Neuronal stem cell (in vitro differentiated cells): ENCODE results near the gene PACC1.

Experiments
- DNase-seq: peaks from one replicate; pipeline ENCODE4 v3.0.0-alpha.2; 2013; ENCODE audit warnings: low spot score
- H2AFZ ChIP-seq: one replicate; pipeline ENCODE4 v1.6.1; 2013; ENCODE audit warnings: mild to moderate bottlenecking, low read length, inconsistent platforms
- H2AK5ac ChIP-seq: 2 replicates; pipeline ENCODE4 v1.6.1; 2013; ENCODE audit warnings: low read depth, mild to moderate bottlenecking, inconsistent platforms, low read length, moderate library complexity, mixed read lengths
- H2BK120ac ChIP-seq: 2 replicates; pipeline ENCODE4 v1.6.1; 2013; ENCODE audit warnings: low read depth, mild to moderate bottlenecking, inconsistent platforms, low read length, moderate library complexity, mixed read lengths
- H2BK12ac ChIP-seq: one replicate; pipeline ENCODE4 v1.6.1; 2013; ENCODE audit warnings: low read length, inconsistent platforms
- H2BK15ac ChIP-seq: 2 replicates; pipeline ENCODE4 v1.6.1; 2013; ENCODE audit warnings: mild to moderate bottlenecking, low read length, inconsistent platforms, mixed read lengths
- H2BK5ac ChIP-seq: one replicate; pipeline ENCODE4 v1.6.1; 2013; ENCODE audit warnings: inconsistent platforms, mild to moderate bottlenecking, low read length, moderate library complexity
- H3K14ac ChIP-seq: one replicate; pipeline ENCODE4 v1.6.1; 2013; ENCODE audit warnings: low read length, inconsistent platforms
- H3K18ac ChIP-seq: 2 replicates; pipeline ENCODE4 v1.6.1; 2013; ENCODE audit warnings: low read length, inconsistent platforms
- H3K23ac ChIP-seq: 2 replicates; pipeline ENCODE4 v1.6.1; 2013; ENCODE audit warnings: low read depth, mild to moderate bottlenecking, mixed read lengths, low read length, inconsistent platforms; ENCODE audit not compliant: poor library complexity
- H3K27ac ChIP-seq: replicated peaks from 3 replicates; pipeline ENCODE4 v1.5.1; 2013; ENCODE audit warnings: low read length, inconsistent platforms
- H3K27me3 ChIP-seq, 3 experiments: 2 replicates each; pipeline ENCODE4 v1.6.1; 2013; ENCODE audit warnings: low read length in 3 of 3, mild to moderate bottlenecking in 2 of 3, inconsistent platforms in 1 of 3, low read depth in 1 of 3, mixed read lengths in 1 of 3, moderate library complexity in 1 of 3; ENCODE audit not compliant: control insufficient read depth in 3 of 3, insufficient read depth in 3 of 3
- H3K36me3 ChIP-seq, 2 donors: replicated peaks in 1 of 2; 2 replicates each; pipeline ENCODE4 v1.6.1; 2013; ENCODE audit warnings: low read length in 2 of 2; ENCODE audit not compliant: control insufficient read depth in 2 of 2, insufficient read depth in 2 of 2
- H3K4ac ChIP-seq: 2 replicates; pipeline ENCODE4 v1.6.1; 2013; ENCODE audit warnings: inconsistent platforms, mild to moderate bottlenecking, low read length, moderate library complexity
- H3K4me1 ChIP-seq, 2 donors: 1 replicate in 1 of 2; 2 replicates in 1 of 2; pipeline ENCODE4 v1.6.1; 2013; ENCODE audit warnings: low read length in 2 of 2, low read depth in 1 of 2; ENCODE audit not compliant: control insufficient read depth in 2 of 2, insufficient read depth in 1 of 2
- H3K4me2 ChIP-seq: one replicate; pipeline ENCODE4 v1.6.1; 2013; ENCODE audit warnings: mild to moderate bottlenecking, low read length, inconsistent platforms; ENCODE audit not compliant: insufficient read depth, poor library complexity, severe bottlenecking
- H3K4me3 ChIP-seq, 2 donors: 2 replicates each; pipeline ENCODE4 v1.5.1; 2013; ENCODE audit warnings: low read length in 2 of 2, mild to moderate bottlenecking in 2 of 2, inconsistent platforms in 1 of 2, moderate library complexity in 1 of 2
- H3K79me1 ChIP-seq: one replicate; pipeline ENCODE4 v1.6.1; 2013; ENCODE audit warnings: low read depth, mild to moderate bottlenecking, inconsistent platforms, low read length, moderate library complexity
- H3K9ac ChIP-seq: one replicate; pipeline ENCODE4 v1.6.1; 2013; ENCODE audit warnings: mild to moderate bottlenecking, low read depth, low read length, inconsistent platforms; ENCODE audit not compliant: poor library complexity
- H3K9me3 ChIP-seq, 2 donors: replicated peaks in 1 of 2; 2 replicates each; pipeline versions ENCODE3 to v1.6.1; 2013; ENCODE audit warnings: low read length in 2 of 2, mild to moderate bottlenecking in 2 of 2, inconsistent platforms in 1 of 2, low read depth in 1 of 2, mixed read lengths in 1 of 2, moderate library complexity in 1 of 2; ENCODE audit not compliant: control insufficient read depth in 2 of 2, insufficient read depth in 1 of 2
- H4K8ac ChIP-seq: one replicate; pipeline ENCODE4 v1.6.1; 2013; ENCODE audit warnings: low read depth, mild to moderate bottlenecking, inconsistent platforms, low read length, moderate library complexity
- H4K91ac ChIP-seq: one replicate; pipeline ENCODE4 v1.6.1; 2013; ENCODE audit warnings: low read length, low read depth, mild to moderate bottlenecking, inconsistent platforms; ENCODE audit not compliant: poor library complexity
- WGBS, 2 donors: extraction: QIAGEN DNeasy Blood & Tissue Kit; methylation state at CpG; one replicate each; pipeline ENCODE4 v1.1.7; 2013; ENCODE audit warnings: missing lambda C conversion rate in 2 of 2, mixed read lengths in 1 of 2; ENCODE audit not compliant: insufficient read length in 2 of 2, insufficient replicate concordance in 1 of 2; ENCODE audit errors: extremely low coverage in 2 of 2; 5-methylcytosine and 5-hydroxymethylcytosine counted together

The PACC1 gene

DNA sequence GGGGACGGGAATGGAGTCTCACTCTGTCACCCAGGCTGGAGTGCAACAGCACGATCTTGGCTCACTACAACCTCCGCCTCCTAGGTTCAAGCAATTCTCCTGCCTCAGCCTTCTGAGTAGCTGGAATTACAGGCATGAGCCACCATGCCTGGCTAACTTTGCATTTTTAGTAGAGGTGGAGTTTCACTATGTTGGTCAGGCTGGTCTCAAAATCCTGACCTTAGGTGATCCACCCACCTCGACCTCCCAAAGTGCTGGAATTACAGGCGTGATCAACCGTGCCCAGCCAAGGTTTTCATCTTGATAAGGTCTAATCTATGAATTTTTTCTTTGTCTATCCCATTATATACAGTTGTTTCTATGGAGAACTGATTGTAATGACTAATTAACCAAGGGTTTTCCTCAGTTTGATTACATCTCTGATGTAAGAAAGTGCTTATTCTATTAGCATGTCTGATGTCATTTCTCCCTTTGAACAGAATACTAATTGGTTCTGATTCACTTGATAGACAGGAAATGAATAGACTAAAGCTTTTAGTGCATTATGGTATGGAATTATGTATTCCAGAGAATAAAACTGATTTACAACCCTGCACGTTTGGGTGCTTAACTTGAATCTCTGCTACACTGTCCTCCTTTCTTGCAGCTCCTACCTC, 11.9 kb downstream of the PACC1 start:
- H3K23ac ChIP-seq = no peak overlapping the region
- H3K4me3 ChIP-seq = no peak overlapping the region
- no peak overlapping the region for H3K4me2 ChIP-seq
- no peak overlapping the region for H2BK120ac ChIP-seq
- H2BK5ac ChIP-seq = no peak overlapping the region
- DNase-seq = no peak
- H3K27me3 ChIP-seq = no peaks in the 10 kb centered on the region
- no peak overlapping the region for H3K4ac ChIP-seq
- H3K27ac ChIP-seq = no peak overlapping the region
- no peak overlapping the region for H2AFZ ChIP-seq
- no peak overlapping the region for H3K18ac ChIP-seq
- no peaks in the 10 kb centered on the region for H3K79me1 ChIP-seq
- H3K9ac ChIP-seq = no peak overlapping the region
- H2AK5ac ChIP-seq = no peak overlapping the region
- H3K9me3 ChIP-seq = peaks cover 4 to 10% of the 10 kb centered on the region in 2 donors
- H2BK15ac ChIP-seq = no peak overlapping the region
- no peak overlapping the region for H4K8ac ChIP-seq
- no peaks in the 10 kb centered on the region for H3K4me1 ChIP-seq
- no peak overlapping the region for H3K14ac ChIP-seq
- peaks cover 21 to 77% of the 10 kb centered on the region in 2 donors for H3K36me3 ChIP-seq
- H4K91ac ChIP-seq = no peak overlapping the region
- no peak overlapping the region for H2BK12ac ChIP-seq
- no CpG with 5 or more reads among the region's 7 CpGs for WGBS, 2 donors

- Histone ChIP-seq H2BK120ac (no peak overlapping the region), H3K18ac (no peak overlapping the region), H3K4me2 (no peak overlapping the region), H3K14ac (no peak overlapping the region), H2AFZ (no peak overlapping the region), H3K36me3 (peaks cover 17 to 70% of the 10 kb centered on the region in 2 donors), H3K9me3 (peaks cover 4 to 15% of the 10 kb centered on the region in 2 donors), H3K79me1 (no peaks in the 10 kb centered on the region), H3K4ac (no peak overlapping the region), H3K4me1 (no peaks in the 10 kb centered on the region), H2AK5ac (no peak overlapping the region), H3K27ac (no peak overlapping the region), H4K8ac (no peak overlapping the region), H2BK15ac (no peak overlapping the region), H3K4me3 (no peak overlapping the region), H2BK5ac (no peak overlapping the region), H2BK12ac (no peak overlapping the region), H3K23ac (no peak overlapping the region), H3K9ac (no peak overlapping the region), H3K27me3 (no peaks in the 10 kb centered on the region), H4K91ac (no peak overlapping the region)
- no CpG with 5 or more reads among the region's 7 CpGs for WGBS, 2 donors
- DNase-seq = no peak
Measured at GRCh38 chr1:212401838-212402582, 12.7 kb downstream of the PACC1 start.

DNA sequence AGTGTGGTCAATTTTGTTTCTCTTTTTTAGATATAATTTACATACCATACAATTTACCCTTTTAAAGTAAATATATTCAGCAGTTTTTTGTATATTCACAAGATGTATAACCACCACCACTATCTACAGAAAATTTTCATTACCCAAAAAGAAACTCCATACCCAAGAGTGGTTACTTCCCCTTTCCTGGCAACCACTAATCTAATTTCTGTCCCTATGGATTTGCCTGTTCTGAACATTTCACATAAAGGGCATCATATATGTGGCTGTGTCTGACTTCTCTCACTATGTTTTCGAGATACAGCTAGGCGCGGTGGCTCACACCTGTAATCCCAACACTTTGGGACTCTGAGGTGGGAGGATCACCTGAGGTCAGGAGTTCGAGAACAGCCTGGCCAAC, 13.6 kb downstream of the PACC1 start:
- peaks cover 9 to 60% of the 10 kb centered on the region in 2 donors for H3K36me3 ChIP-seq
- H3K23ac ChIP-seq = no peak overlapping the region
- H2BK12ac ChIP-seq = no peak overlapping the region
- no peak overlapping the region for H2BK15ac ChIP-seq
- no peak overlapping the region for H2AFZ ChIP-seq
- no peak overlapping the region for H3K4me2 ChIP-seq
- H3K14ac ChIP-seq = no peak overlapping the region
- no peak overlapping the region for H2BK120ac ChIP-seq
- no peaks in the 10 kb centered on the region for H3K4me1 ChIP-seq
- H2AK5ac ChIP-seq = no peak overlapping the region
- no peaks in the 10 kb centered on the region for H3K79me1 ChIP-seq
- no peak overlapping the region for H4K91ac ChIP-seq
- no peak overlapping the region for H2BK5ac ChIP-seq
- no peak overlapping the region for H4K8ac ChIP-seq
- H3K27ac ChIP-seq = no peak overlapping the region
- H3K4ac ChIP-seq = no peak overlapping the region
- peaks cover 4 to 16% of the 10 kb centered on the region in 2 donors for H3K9me3 ChIP-seq
- H3K9ac ChIP-seq = no peak overlapping the region
- no peak overlapping the region for H3K18ac ChIP-seq
- DNase-seq = no peak
- WGBS, 2 donors = no CpG with 5 or more reads among the region's 4 CpGs
- H3K27me3 ChIP-seq = no peaks in the 10 kb centered on the region
- H3K4me3 ChIP-seq = no peak overlapping the region

DNA sequence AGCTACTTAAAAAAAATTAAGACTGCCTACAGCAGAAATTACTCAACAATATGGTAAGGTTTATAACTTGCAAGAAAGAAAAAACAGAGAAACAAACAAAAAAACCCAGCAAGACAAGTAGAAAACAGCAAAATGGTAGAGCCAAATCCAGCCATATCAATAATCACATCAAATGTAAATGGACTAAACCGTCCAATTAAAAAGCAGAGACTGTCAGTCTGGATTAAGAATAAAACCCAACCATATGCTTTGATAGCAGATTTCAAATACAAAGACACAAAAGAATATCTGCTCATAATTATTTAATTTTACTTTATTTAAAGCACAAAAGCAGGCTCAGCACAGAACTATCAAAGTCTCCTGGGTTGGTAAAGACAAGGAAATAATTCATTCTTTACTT, 17.5 kb downstream of the PACC1 start:
- H2BK120ac ChIP-seq = no peak overlapping the region

More for the DNA sequence above, 17.5 kb downstream of the PACC1 start:
- Histone ChIP-seq H3K27me3 (no peaks in the 10 kb centered on the region), H3K4me3 (no peak overlapping the region), H3K18ac (no peak overlapping the region), H3K36me3 (peaks cover 4 to 29% of the 10 kb centered on the region in 2 donors), H2BK15ac (no peak overlapping the region), H4K91ac (no peak overlapping the region), H2AFZ (no peak overlapping the region), H3K4me1 (no peaks in the 10 kb centered on the region), H4K8ac (no peak overlapping the region), H3K9ac (no peak overlapping the region), H3K23ac (no peak overlapping the region), H3K4ac (no peak overlapping the region), H3K9me3 (peaks cover 2 to 16% of the 10 kb centered on the region in 2 donors), H2BK5ac (no peak overlapping the region), H3K79me1 (no peaks in the 10 kb centered on the region), H2AK5ac (no peak overlapping the region), H3K14ac (no peak overlapping the region), H3K27ac (no peak overlapping the region), H3K4me2 (no peak overlapping the region), H2BK12ac (no peak overlapping the region)
- no peak for DNase-seq
- no CpG with 5 or more reads among the region's 1 CpG for WGBS, 2 donors
